KMS-11 (cell line): ENCODE data around the gene TENM3.

Source experiments
- H2AFZ ChIP-seq: fragments of 200-600 bp; sonication (generic); 2 replicates; pipeline ENCODE4 v1.6.1; 2016; ENCODE audit warnings: antibody characterized with exemption, mixed run types, low read depth
- H3K27ac ChIP-seq: fragments of 200-600 bp; sonication (generic); 2 replicates; pipeline ENCODE4 v1.6.1; 2016; ENCODE audit warnings: mild to moderate bottlenecking, mixed run types
- H3K27me3 ChIP-seq: fragments of 200-600 bp; sonication (generic); 2 replicates; pipeline ENCODE4 v1.6.1; 2017; ENCODE audit warnings: mild to moderate bottlenecking, low read depth, mixed run types, moderate library complexity; ENCODE audit not compliant: insufficient read depth
- H3K36me3 ChIP-seq: fragments of 200-600 bp; sonication (generic); 2 replicates; pipeline ENCODE4 v1.6.1; 2017; ENCODE audit warnings: mild to moderate bottlenecking, mixed run types; ENCODE audit not compliant: insufficient read depth
- H3K4me1 ChIP-seq: fragments of 200-600 bp; sonication (generic); 2 replicates; pipeline ENCODE4 v1.6.1; 2016; ENCODE audit warnings: mild to moderate bottlenecking, low read depth, mixed run types; ENCODE audit not compliant: poor library complexity, severe bottlenecking
- H3K4me2 ChIP-seq: fragments of 200-600 bp; sonication (generic); 2 replicates; pipeline ENCODE4 v1.7.0; 2016; ENCODE audit warnings: mild to moderate bottlenecking, mixed run types
- H3K4me3 ChIP-seq: fragments of 200-600 bp; sonication (generic); IDR thresholded peaks from 2 replicates; pipeline ENCODE4 v1.6.1; 2017; ENCODE audit warnings: low read depth, low read length, mixed read lengths; ENCODE audit not compliant: insufficient read depth
- H3K79me2 ChIP-seq: fragments of 200-600 bp; sonication (generic); 2 replicates; pipeline ENCODE4 v1.6.1; 2016; ENCODE audit warnings: low read depth, mixed run types; ENCODE audit not compliant: insufficient read depth
- H3K9ac ChIP-seq: fragments of 200-600 bp; sonication (generic); 2 replicates; pipeline ENCODE4 v1.6.1; 2016; ENCODE audit warnings: mild to moderate bottlenecking, mixed run types
- H4K20me1 ChIP-seq: fragments of 200-600 bp; sonication (generic); 2 replicates; pipeline ENCODE4 v1.6.1; 2016; ENCODE audit warnings: mild to moderate bottlenecking, mixed run types; ENCODE audit not compliant: insufficient read depth
- CTCF ChIP-seq: fragments of 200-600 bp; sonication (generic); conservative IDR thresholded peaks from 2 replicates; pipeline ENCODE4 v1.6.1; 2017; ENCODE audit warnings: low read depth, mild to moderate bottlenecking, antibody characterized with exemption, low read length, moderate library complexity, mixed read lengths

TENM3 gene

GRCh38 chr4:182843808-182844325 is 600.7 kb downstream of the TENM3 start:
- H2AFZ ChIP-seq, result no peak overlapping the region
- no peak overlapping the region for H3K9ac ChIP-seq
- no peak for TF ChIP-seq CTCF
- no peaks in the 10 kb centered on the region for H3K4me1 ChIP-seq
- H3K4me3 ChIP-seq, result no peak overlapping the region
- H3K27ac ChIP-seq, result no peak overlapping the region
- no peaks in the 10 kb centered on the region for H4K20me1 ChIP-seq
- no peaks in the 10 kb centered on the region for H3K27me3 ChIP-seq
- no peaks in the 10 kb centered on the region for H3K79me2 ChIP-seq
- H3K36me3 ChIP-seq, result no peaks in the 10 kb centered on the region
- no peak overlapping the region for H3K4me2 ChIP-seq

GRCh38 chr4:182845618-182846017 is 602.4 kb downstream of the TENM3 start:
- no peaks in the 10 kb centered on the region for H3K36me3 ChIP-seq
- no peak overlapping the region for H2AFZ ChIP-seq
- H3K27ac ChIP-seq, result no peak overlapping the region
- H3K4me2 ChIP-seq, result no peak overlapping the region
- H3K79me2 ChIP-seq, result no peaks in the 10 kb centered on the region
- no peak for TF ChIP-seq CTCF
- no peaks in the 10 kb centered on the region for H3K4me1 ChIP-seq
- no peaks in the 10 kb centered on the region for H3K27me3 ChIP-seq
- no peak overlapping the region for H3K4me3 ChIP-seq
- H4K20me1 ChIP-seq, result no peaks in the 10 kb centered on the region
- H3K9ac ChIP-seq, result no peak overlapping the region

GRCh38 chr4:182846036-182846435 is 602.8 kb downstream of the TENM3 start:
- no peaks in the 10 kb centered on the region for H3K4me1 ChIP-seq
- H3K27me3 ChIP-seq, result no peaks in the 10 kb centered on the region
- TF ChIP-seq CTCF, result no peak
- no peak overlapping the region for H3K4me2 ChIP-seq
- no peak overlapping the region for H2AFZ ChIP-seq
- H3K27ac ChIP-seq, result no peak overlapping the region
- H3K79me2 ChIP-seq, result no peaks in the 10 kb centered on the region
- no peak overlapping the region for H3K4me3 ChIP-seq
- no peaks in the 10 kb centered on the region for H4K20me1 ChIP-seq
- H3K36me3 ChIP-seq, result no peaks in the 10 kb centered on the region
- no peak overlapping the region for H3K9ac ChIP-seq

GRCh38 chr4:182847576-182848450 is 604.6 kb downstream of the TENM3 start:
- Histone ChIP-seq H3K36me3 (no peaks in the 10 kb centered on the region), H3K27ac (no peak overlapping the region), H2AFZ (no peak overlapping the region), H3K27me3 (no peaks in the 10 kb centered on the region), H3K4me1 (no peaks in the 10 kb centered on the region), H3K4me3 (no peak overlapping the region), H4K20me1 (no peaks in the 10 kb centered on the region), H3K9ac (no peak overlapping the region), H3K79me2 (no peaks in the 10 kb centered on the region), H3K4me2 (no peak overlapping the region)
- no peak for TF ChIP-seq CTCF
